OCI-LY3 (cell line): Measurements from ENCODE around the gene TRIM7.

Experiments
- CTCF ChIP-seq: fragments of 200-600, 300-600 bp; sonication (generic); IDR thresholded peaks from 2 replicates; pipeline ENCODE4 v1.5.1; 2014; ENCODE audit warnings: antibody characterized with exemption, low read length, low read depth
- EZH2phosphoT487 ChIP-seq: fragments of 200-600 bp; shearing (Covaris generic); IDR thresholded peaks from 2 replicates; pipeline ENCODE4 v1.6.1; 2018; ENCODE audit warnings: antibody characterized with exemption, mixed run types, low read depth

- no peak for TF ChIP-seq CTCF
- no peak for TF ChIP-seq EZH2phosphoT487
These were observed 19.6 kb upstream of the TRIM7 start for GRCh38 chr5:181224390-181225229.
